Stimulated activated CD8-positive, alpha-beta memory T cell treated with anti-CD3 and anti-CD28 coated beads, Interleukin-4, amount 100 ng/mL, for 48 hours (primary cell): ENCODE data around the gene PRPF40B.
"Not testable (repeated sequence)": the region's sequence is repeated elsewhere in the genome, so short reads cannot be mapped to it uniquely, and the experiment has no call there.

Experiments
- DNase-seq: peaks from one replicate; pipeline ENCODE4 v3.0.0-alpha.2; 2020

PRPF40B gene

DNA sequence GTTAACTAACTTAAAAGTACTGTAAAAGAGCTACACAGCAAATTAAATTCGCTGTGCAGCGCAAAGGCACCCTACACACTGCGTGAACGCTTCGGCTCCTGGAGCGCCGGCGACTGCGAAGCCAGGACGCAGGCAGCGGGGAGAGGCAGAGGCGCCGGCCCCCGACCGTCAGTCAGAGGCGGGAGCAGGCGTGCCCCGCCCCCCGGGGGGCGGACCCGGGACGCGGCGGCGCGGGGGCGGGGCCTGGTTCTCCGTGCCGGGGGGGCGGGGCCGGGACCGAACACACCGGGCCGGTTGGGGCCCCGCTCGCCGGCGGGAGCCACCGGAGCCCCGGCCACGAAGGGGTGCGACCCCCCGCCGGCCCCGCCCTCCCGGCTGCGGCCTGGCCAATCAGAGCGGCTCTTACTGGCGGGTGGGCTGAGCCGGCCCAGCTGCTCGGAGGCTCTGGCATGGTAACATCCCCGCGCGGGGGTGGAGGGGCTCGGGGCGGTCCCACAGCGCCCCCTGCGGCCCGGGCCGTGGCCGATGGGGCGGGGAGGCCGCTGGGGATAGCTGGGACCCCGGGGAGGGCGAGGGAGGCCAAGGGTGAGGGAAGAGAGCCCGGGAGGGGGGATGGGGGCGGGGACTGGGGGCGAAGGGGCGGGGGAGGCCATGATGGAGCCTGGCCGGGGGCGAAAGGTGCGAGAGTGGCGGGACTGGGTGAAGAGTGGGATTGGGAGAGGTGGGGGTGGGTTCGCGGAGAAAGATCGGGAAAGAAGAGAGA is at the start of gene PRPF40B:
PRPF40B (plus strand) TSS at position 420 of the 763 bp plus-strand sequence; CDS start at position 450, 30 bp downstream.
- DNase-seq: peak; percentile 87

- DNase-seq: no peak
Observed at GRCh38 chr12:49577589-49578315, 45.6 kb upstream of the PRPF40B start.

DNA sequence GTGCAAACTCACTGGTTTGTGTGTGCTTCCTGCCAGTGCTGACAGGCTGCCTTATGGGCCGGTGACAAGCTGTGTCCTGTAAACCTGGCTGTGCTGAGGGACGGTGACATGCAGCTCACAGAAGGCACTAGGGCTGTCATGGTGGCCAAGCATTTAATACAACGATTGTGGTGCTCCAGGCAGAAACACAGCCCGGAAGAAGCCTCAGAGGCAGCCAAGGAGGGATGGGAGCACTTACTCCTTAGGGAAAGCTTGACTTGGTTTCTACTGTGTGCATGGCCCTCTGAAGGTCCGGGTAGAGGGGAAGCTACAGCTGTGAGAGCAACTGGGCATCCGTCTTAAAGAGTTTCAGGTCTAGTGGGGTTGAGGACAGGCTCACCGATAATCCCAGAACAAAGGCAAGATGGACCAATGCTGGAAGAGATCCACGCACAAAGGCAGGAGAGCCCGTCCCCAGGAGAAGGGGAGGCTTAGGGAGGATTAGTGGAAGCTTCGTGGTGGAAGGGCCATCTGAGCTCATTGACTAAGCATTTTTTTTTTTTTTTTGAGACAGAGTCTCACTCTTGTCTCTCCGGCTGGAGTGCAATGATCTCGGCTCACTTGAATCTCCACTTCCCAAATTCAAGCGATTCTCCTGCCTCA is 44.8 kb upstream of the PRPF40B start:
- no peak for DNase-seq

DNA sequence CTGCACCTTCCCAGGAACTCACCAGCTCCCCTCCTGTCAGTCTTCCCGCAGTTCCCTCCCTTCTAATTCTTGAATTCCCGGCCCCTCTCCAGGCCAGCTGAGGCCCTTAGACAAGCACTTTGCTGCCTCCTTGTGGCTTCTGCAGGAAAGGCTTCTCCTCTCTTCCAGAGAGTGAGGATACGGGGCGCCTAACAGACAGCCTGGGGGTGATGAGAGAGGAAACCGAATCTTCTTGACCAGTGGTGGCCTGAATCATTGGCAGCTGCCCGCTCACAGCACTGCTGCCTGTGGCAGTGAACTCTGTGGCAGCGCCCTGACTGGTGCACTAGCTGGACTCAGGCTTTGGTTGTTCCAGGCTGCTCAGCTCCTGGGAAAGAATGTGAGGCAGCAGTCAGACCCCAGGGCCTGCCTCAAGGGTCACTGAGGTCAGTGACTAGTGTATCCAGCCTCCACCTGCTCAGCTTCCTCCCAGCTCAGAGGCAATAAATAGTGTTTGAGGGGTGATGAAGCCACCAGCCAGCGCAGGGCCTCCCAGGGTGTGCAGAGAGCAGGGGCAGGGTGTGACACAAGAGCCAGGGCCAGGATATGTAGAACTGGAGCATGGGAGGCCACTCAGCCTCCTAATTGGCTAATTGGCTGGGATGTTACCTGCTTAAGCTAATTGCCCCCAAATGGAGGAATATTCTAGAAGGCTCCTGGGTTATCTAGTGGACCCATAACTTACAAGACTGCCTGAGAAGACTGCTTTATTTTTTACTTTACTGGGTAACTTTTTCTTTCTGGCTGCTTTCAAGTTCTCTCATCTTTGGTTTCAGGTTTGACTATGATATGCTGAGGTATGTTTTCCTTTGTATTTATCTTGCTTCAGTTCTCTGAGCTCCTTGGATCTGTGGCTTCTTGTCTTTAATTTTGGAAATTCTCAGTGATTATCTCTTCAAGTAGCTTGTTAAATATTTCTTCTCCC is 42.5 kb upstream of the PRPF40B start:
- peak; percentile 74 for DNase-seq

GRCh38 chr12:49582201-49582600 is 41.2 kb upstream of the PRPF40B start:
- no peak for DNase-seq

GRCh38 chr12:49582850-49583249 is 40.5 kb upstream of the PRPF40B start:
- no peak for DNase-seq

- no peak for DNase-seq
Observed at GRCh38 chr12:49583366-49584094, 39.8 kb upstream of the PRPF40B start.

- no peak for DNase-seq
Observed at GRCh38 chr12:49584591-49584990, 38.8 kb upstream of the PRPF40B start.

GRCh38 chr12:49585477-49586459 is 37.6 kb upstream of the PRPF40B start:
- no peak for DNase-seq

DNA sequence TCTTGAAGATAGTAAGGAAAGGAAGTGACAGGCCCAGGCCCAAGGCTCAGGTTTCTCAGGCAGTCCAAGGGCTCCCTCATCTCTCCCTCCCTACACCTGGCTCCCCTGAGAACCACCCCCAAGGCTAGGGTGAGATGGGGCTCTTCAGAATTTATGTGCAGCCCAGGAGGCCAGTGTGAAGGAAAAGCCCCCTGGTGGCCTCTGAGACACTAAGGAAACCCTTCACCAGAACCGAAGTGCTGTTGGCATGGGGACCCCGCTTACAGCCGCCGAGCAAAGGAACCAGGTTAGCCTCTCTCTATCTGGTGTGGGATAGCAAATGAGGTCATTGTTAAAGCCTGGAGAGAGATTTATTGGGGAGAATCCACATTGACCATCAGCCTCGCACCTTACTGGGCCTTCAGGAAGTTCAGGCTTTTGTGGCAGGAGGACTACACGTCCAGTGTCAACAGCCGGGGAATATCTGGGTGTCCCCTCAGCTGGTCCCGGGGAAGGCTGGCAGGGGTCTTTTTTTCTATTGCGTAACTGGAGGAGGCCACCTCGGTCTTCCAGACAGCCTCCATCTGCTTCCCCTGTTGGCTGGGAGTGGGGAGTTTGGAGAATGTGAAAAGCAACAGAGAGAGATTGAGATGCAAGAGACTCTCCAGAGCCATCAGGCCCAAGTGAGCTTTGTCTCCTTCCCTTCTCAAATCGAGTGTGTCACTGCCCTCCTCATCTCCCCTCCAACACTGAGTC is 36.0 kb upstream of the PRPF40B start:
- no peak for DNase-seq

DNA sequence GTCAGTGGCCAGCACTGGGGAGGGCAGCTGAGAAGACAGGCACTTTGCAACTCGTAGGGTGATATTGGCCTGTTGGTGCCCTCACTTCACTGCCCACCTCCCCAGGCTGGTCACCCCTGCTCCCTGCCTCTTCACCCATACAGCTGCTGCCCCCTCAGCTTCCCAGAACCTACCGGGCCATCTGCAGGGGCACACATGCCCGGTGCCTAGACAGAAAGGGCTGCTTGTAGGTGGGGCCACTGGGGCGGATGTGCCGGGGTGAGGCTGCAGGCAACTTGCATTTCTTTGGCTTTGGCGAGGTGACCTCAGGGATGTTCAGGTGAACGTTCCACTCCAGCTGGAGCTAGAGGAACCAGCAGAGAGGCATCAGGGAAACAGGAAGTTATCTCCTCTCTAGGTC is 35.1 kb upstream of the PRPF40B start:
- DNase-seq: no peak

- DNase-seq: no peak
Observed at GRCh38 chr12:49588721-49589516, 34.4 kb upstream of the PRPF40B start.

DNA sequence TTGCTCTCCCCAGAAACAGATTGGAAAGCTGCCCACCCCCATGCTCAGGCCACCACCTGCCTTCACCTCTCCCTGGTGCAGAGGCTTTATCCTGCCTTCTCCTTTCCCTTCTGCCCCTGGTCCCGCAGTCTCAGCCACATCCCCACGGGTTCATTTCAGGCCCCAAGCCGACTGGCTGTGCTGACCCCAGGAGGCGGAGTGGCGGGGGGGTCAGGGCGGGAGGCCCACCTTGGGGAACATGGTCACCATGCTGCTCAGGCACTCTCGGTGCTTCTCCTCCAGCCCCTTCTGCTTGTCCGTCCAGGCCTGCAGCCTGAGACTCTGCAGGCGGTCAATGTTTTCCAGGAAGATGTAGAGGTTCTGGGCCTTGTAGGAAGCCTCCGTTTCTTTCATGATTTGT is 24.8 kb upstream of the PRPF40B start:
- DNase-seq: no peak

DNA sequence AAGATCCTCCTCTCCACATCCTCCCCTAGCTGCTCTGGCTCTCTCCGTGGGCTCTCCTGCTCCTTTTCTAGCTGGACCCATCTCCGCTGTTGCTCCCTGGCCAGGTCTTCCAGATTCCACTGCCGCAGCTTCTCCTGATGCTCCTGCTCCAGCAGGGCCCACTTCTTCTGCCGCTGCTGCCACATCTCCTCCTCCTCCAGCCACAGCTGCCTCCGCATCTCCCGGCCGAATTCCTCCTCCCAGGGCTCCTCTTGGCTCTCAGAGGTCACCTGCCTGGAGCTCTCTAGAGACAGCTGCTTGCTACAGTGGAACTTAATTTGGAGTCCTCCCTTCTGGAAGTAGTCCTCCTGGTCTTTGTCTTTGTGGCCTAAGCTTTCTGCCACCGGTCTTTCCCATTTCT is 23.4 kb upstream of the PRPF40B start:
- DNase-seq: no peak

DNA sequence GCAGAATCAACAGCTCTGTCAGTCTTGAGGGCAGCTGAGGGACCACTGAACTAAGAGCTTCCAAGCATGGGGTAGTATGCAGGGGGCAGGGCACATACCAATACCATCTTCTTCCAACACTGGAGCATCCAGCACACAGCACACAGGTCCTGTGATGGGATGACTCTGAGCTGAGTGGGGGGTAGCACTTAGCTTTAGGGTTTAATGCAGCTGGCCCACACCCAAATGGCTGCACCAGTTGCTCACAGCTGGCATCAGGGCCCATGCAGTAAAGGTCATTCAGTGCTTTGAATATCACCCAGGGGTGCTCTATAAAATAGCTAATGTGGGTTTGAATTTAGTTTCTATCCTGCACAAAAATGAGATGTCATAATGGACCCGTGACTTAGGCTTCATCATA is 19.6 kb upstream of the PRPF40B start:
- no peak for DNase-seq

- DNase-seq: no peak
Observed at GRCh38 chr12:49604856-49605255, 18.5 kb upstream of the PRPF40B start.

GRCh38 chr12:49605539-49605938 is 17.8 kb upstream of the PRPF40B start, which contains the start of gene FAM186B:
FAM186B (minus strand) TSS chr12:49605639; CDS start chr12:49605477, 162 bp downstream.
- DNase-seq: not testable (repeated sequence)

- no peak for DNase-seq
Observed at GRCh38 chr12:49609059-49609874, 14.1 kb upstream of the PRPF40B start.
